HG02840 (cell line): Measurements from ENCODE around the gene ITIH1.
"Not testable (repeated sequence)": the region's sequence is repeated elsewhere in the genome, so short reads cannot be mapped to it uniquely, and the experiment has no call there.

Experiments used
- ATAC-seq: cut with Tn5 transposase; IDR thresholded peaks from one replicate; pipeline ENCODE4 v1.9.1; 2021; ENCODE audit warnings: mild to moderate bottlenecking, moderate library complexity, moderate number of reproducible peaks; ENCODE audit not compliant: unreplicated experiment, low FRiP score

Gene ITIH1

DNA sequence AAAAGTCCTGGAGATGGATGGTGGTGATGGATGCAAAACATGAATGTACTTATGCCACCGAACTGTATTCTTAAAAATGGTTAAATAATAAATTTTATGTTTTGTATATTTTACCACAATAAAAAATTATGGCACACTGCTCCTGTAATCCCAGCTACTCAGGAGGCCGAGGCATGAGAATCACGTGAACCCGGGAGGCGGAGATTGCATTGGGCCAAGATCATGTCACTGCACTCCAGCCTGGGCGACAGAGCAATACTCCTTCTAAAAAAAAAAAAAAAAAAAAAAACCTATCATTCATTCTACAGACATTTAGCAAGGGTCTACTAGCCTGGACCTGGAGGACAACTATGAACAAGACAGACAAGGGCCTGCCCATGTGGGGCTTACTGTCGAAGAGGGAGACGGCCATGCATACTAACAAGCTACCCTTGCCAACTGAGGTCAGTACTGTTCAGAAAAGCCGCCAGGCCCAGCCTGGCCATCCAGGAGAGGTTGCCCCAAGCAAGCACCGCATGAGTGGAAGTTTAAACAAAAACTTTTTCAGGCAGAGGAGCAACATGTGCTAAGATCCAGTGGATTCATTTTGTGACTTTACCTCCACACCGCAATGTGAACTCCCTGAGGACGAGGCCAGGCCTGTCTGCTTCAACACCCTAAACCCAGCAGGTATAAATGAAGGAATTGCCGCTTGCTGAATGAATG lies 3.9 kb upstream of the ITIH1 start:
- ATAC-seq = no peak

DNA sequence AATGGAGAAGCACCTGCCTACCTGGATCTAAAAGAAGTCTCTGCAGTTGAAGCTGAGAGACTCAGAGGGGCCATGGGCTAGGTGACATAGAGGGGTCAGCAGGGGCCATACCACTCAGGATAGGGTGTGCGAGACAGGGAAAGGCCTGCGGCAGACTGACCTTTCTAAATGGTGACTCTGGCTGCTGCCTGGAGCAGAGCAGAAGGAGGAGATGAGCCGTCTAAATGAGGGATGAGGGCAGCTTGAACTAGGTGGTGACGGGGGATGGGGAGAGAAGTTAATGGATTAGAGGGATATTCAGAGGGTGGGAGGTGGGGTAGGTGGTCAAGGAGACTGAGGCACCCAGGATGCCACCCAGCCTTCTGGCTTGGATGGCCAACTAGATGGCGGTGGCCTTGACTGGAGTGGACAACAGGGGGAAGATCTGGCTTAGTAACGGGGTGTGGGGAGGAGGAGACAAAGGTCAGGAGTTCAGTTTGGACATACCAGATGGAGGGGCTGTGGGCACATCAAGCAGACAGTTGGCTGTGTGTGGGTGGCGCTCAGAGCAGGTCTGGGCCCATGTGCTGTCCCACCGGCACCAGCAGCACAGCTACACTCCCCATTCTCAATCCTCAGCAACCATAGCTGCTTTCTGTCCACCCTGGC lies 3.2 kb upstream of the ITIH1 start:
- ATAC-seq = no peak

DNA sequence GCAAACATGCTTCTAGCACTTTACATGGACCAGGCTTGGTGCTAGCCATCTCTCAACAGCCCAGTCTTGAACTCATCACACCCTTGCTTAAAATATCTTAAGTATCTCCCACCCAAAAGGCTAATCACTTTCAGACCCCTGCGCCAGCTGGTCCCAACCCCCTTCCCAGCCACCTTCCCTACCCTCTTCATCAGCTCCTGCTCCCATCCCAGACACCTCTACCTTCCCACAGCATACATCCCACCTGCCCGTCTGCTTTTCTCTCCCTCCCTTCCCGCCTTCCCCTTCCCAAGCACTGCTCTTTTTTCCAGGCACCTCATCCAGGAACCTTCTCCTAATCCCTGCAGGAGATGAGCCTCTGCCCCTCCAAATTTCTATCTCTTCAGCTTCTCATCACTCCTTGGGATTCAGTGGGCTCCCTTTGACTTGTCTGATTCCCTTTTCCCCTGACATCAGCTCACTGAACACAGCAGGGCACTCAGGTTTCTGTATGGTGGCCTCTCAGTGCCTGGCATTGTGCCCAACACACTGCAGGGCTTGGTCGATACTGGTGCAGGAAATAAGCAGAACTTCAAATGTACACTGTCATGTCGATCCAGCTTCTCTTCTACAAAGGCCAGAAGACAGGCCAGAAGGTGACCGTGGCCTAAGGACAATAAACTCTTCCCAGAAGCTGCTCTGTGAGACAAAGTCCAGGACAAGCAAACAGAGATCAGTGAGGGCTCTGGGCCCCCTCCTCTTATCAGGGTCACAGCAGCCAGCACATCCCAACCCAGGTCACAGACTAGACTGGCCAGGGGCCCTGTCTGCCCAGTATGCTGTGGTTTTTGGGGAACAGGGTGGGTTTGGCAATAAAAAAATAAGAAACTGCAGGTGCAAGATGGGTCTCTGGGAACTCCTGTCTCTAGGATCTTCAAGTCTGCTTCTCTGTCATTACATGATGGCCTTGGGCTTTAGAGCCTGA lies 2.2 kb upstream of the ITIH1 start:
- no peak for ATAC-seq

DNA sequence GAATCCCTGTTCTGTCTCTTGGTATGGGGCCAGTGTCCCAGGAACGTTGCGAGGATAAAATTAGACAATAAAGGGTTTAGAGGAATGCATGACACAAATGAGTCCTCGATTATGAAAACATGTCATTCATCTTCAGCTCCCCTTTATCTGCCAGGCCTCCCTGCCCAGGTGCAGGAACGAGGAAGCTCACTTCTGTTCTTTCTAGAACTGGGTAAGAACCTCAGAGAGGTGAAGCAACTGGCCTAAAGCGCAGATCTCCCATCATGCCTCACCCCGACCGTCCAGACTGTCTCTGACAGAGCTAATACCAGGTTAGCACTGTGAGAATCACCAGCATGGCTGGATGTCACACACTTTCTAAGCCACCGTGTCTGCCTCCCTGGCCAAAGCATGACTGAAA lies 1.5 kb upstream of the ITIH1 start:
- no peak for ATAC-seq

DNA sequence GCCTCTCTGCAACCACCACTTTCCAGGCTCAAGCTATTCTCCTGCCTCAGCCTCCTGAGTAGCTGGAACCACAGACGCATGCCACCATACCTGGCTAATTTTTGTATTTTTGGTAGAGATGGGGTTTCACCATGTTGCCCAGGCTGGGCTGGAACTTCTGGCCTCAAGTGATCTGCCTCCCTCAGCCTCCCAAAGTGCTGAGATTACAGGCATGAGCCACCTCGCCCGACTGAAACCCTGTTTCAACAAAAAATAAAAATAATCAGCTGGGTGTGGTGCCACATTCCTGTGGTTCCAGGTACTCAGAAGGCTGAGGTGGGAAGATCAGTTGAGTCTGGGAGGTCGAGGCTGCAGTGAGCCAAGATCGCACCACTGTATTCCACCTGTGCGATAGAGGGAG lies 913 bp upstream of the ITIH1 start:
- not testable (repeated sequence) for ATAC-seq

DNA sequence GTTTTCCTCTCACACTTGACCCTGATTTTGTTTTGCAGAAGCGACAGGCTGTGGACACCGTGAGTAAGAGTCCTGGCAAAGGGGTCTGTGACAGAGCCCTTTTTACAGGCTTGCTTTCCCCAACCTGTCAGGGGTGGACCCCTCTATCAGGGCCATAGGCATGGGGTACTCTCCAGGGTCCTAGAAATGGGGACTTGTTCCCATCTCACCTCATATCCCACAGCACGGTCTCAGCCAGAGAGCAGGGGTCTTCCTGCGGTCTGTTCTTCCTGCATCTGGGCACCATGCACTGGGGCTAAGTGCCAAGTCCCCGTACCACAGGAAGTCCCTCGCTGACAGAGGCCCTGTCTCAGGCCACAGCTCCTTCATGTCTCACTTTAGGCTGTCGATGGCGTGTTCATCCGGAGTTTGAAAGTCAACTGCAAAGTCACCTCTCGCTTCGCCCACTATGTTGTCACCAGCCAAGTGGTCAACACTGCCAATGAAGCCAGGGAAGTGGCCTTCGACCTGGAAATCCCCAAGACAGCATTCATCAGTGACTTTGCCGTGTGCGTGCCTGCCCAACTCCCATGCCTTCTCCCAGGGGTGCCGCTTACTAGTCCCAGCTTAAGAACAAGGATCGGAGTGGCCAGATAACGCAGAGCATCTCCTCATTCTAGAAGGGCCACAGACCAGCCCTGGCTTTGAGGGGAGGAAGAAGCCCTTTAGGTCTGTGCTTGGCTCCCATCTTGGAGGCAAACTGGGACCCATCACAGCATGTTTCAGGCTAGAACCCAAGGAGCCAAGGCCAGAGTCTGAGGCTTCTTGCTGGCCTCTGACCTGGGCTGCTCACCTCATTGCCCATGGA lies 783 bp downstream of the ITIH1 start:
- ATAC-seq = no peak

DNA sequence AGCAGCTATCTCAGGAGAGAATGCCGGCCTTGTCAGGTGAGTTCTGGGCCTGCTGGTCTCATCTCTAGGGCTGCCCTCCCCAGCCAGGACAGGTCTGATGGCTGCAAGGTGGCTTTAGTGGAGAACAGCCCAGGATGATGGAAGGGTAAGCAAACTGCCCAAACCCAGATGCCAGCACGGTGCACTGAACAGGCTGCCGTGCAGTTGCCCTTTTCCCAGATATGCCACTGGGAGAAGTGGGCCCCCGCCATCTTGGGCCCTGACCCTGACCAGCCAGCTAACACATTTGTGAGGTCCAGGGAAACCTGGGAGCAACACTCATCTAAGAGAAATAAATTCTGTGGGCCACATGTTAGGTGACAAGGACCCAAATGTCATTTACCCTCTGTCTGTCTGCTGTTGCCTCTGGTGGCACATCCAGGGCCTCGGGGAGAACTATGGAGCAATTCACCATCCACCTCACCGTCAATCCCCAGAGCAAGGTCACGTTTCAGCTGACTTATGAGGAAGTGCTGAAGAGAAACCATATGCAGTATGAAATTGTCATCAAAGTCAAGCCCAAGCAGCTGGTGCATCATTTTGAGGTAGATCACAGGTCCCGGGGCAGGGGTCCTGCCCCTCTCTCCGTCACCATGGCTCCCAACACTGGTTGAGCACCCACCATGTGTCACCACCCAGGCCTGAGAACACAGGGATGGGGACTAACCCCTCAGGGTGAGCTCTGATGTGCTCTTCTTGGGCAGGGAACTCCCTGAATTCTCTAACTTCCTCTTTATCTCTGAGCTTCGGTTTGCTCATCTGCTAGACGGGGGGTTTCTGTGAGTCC lies 1.8 kb downstream of the ITIH1 start:
- no peak for ATAC-seq

DNA sequence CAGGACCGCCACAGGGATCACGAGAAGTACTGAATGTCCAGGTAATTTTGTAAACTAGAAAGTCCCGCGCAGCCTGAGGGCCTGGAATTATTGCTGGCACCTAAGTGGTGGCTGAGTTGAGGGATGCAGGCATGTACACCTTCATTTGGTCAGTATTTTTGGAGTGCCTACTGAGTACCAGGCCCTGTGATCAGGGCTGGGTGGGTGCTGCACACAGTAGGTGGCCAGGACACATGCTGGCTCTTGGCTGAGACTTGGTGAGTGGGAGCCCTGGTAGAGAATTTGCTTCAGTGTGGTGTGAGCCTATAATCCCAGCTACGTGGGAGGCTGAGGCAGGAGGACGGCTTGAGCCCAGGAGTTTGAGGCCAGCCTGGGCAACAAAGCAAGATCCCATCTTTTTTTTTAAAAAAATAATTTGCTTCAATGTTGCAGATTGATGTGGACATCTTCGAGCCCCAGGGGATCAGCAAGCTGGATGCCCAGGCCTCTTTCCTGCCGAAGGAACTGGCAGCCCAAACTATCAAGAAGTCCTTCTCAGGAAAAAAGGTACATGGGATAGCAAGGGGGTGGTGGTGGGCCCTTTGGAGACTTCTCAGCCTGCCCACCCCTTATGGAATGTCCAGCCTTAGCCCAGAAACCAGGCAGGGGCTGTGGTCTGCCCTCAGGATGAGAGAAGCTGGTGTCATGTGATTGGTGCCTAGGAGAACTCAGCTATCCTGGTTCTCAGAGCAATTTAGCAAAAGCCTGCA lies 2.6 kb downstream of the ITIH1 start:
- no peak for ATAC-seq

DNA sequence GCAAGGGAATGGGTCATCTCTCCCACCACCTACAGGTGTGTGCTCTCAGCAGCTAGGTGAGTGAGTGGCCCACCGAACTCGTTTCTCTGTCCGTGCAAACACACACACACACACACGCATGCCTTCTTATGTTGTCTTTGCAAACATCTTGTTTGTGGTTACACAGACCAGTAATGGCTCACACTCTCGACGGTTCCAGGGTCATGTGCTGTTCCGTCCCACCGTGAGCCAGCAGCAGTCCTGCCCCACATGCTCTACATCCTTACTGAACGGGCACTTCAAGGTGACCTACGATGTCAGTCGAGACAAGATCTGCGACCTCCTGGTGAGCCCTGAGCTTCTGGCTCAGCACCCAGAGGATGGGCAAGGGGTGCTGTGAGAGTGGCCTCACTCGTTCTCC lies 4.3 kb downstream of the ITIH1 start:
- ATAC-seq = no peak

DNA sequence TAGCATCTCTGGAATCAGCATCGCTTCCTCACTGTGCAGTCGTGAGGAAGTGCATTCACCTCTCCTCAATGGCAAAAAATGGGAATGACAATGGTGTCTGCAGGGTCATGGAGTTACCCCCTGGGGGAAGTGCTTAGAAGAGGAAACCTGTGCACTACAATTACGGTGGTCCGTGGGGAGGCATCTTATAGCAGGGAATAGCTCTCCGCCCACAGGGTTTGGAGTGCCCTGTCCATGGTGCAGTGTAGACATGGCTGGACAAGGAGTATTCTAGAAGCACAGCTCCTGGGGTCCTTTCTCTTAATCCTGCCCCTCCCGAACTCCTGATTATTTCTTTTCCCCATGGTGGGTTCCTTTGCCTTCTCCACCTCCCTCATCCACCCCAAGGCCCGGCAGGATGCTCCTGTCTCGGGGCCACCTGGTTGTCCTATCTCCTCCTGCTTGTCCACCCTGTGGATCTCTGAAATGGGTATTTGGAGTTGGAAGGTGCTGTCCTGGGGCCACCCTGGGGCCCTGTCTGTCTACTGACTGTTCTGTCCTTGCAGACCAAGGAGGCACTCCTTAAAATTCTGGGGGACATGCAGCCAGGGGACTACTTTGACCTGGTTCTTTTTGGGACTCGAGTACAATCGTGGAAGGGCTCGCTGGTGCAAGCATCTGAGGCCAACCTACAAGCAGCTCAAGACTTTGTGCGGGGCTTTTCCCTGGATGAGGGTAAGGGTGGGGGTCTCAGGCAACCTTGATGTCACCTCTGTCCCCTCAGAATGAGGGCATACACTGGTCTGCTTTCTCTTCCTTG lies 5.2 kb downstream of the ITIH1 start:
- ATAC-seq = no peak

DNA sequence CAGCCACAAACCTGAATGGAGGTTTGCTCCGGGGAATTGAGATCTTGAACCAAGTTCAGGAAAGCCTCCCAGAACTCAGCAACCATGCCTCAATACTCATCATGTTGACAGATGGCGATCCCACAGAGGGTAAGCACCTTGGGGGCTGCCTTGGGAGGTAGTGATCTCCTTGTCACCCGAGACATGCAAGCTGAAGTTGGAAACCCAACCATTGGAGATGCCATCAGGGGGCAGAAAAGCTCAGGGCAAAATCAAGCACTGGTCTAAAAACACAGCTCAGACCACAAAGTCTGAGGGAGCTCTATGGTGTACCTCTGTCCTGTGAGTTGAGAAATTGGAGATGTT lies 5.8 kb downstream of the ITIH1 start:
- no peak for ATAC-seq

DNA sequence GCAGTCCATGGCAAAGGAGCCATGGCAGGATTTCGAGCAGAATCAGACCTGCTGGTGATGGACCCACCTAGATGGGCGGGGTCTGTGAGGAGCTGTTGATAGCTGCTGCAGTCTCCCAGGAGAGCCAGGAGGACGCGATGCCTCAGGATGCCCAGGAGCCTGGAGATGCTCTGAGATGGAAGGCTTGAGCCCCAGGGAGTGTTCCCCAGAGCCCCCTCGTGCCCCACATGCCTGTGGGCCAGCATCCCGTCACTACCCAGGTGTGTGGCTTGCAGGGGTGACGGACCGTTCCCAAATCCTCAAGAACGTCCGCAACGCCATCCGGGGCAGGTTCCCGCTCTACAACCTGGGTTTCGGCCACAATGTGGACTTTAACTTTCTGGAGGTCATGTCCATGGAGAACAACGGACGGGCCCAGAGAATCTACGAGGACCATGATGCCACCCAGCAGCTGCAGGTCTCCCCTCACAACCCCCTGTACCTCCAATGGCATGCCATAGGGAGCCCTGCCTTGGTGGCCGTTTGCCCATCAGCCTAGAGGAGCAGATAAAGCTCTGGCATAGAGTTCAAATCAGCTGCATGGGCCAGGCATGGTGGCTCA lies 6.7 kb downstream of the ITIH1 start:
- no peak for ATAC-seq

DNA sequence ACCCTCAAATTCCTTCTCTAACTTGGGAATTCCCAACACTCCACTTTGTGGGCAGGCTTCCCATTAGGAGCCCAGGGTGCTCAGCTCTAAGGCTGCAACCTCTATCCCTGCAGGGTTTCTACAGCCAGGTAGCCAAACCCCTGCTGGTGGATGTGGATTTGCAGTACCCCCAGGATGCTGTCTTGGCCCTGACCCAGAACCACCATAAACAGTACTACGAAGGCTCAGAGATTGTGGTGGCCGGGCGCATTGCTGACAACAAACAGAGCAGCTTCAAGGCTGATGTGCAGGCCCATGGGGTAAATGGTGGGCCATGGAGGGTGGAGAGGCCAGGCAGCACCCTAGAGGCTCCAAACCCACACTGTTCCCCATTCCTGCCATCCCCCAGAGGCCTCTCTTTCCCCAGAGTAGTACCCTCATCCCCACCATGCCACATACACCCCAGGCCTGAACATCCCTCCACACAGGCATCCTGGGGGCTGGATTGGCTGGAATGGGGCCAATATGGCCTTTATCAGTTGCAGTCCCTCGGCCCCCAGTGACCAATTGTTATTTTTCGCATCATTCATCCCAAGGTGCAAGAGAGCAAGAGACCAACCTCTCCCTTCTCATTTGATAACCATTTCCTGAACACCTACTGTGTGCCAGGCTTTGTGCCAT lies 7.7 kb downstream of the ITIH1 start:
- no peak for ATAC-seq

DNA sequence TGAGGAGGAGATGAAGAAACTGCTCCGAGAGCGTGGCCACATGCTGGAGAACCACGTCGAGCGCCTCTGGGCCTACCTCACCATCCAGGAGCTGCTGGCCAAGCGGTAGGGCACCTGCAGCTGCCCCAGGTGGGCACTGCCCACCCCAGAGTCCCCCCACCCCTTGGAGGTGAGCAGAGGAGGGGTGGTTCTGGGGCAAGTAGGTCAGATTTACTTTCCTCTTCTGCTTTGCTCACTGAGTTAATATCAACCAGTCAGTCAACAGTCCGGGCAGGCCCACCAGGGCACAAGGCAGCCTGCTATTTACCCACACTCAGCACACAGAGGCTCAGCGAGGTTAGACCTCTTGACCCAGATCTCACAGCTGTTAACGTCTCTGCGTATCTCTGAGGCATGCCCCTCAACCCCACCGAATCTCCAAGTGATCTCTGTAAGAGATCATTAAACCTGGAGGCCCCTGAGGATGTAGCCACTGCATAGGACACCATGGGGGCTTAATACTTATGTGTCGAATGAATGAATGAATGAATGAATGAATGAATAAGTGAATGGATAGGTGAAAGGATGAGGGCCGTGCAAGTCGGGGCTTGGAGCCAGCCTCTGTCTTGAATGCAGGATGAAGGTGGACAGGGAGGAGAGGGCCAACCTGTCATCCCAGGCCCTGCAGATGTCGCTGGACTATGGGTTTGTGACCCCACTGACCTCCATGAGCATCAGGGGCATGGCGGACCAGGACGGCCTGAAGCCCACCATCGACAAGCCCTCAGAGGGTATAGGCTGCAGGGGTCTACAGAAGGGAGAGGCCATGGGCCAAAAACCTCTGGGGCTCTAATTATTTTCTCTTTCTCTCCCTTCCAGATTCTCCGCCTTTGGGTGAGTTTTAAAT lies 9.2 kb downstream of the ITIH1 start:
- ATAC-seq = no peak

DNA sequence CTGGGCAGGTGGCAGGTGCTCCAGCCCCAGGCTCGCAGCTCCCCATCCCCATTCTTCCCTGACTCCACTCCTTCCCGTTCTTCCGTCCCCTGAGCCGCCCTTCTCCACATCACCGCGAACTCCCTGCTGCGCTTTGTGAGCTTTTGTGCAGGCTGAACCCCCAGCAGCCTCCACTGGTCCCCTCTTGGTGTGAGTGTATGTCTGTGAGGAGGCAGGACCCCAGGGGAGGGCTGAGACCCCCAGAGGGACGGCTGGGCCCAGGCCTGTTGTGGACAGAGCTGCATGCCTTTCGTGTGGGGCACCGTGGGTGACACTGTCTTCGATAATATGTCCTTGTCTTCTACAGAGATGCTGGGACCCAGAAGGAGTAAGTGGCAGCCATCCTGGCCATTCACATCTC lies 9.8 kb downstream of the ITIH1 start:
- no peak for ATAC-seq
